Activated CD8-positive, alpha-beta T cell treated with anti-CD3 and anti-CD28 coated beads, Interleukin-2, amount 10 ng/mL, durations not matched to agents 7 days and 5 days (primary cell): ENCODE measurements around the gene PHKG1. TPM values are rescaled to one million over a fixed set of nuclear protein-coding genes. Genes with fewer than 3 reads are reported as not detected.
"Not testable (repeated sequence)": the region's sequence is repeated elsewhere in the genome, so short reads cannot be mapped to it uniquely, and the experiment has no call there.

Experiments
- ATAC-seq: fragments of 150-1000 bp; cut with Tn5 transposase; one replicate; pipeline ENCODE4 v1.10.0; 2021; ENCODE audit warnings: moderate library complexity
- CTCF ChIA-PET: fragments of 350-600 bp; sonication (Branson Sonifier 250); formaldehyde crosslinking; loops from one replicate; lab custom pipeline; 2021; ENCODE audit warnings: antibody characterized with exemption; lab: Charles Lee
- POLR2A ChIA-PET: fragments of 350-600 bp; sonication (Branson Sonifier 250); formaldehyde crosslinking; loops from one replicate; lab custom pipeline; 2021; ENCODE audit warnings: antibody characterized with exemption; lab: Charles Lee
- DNase-seq: peaks from one replicate; pipeline ENCODE4 v3.0.0-alpha.2; 2020
- H3K27ac Mint-ChIP-seq: one replicate; pipeline ENCODE4 v1.8.0; 2021; ENCODE audit warnings: mild to moderate bottlenecking, mixed read lengths
- H3K27me3 Mint-ChIP-seq: one replicate; pipeline ENCODE4 v1.8.0; 2021; ENCODE audit warnings: low read depth, mixed read lengths
- H3K36me3 Mint-ChIP-seq: one replicate; pipeline ENCODE4 v1.8.0; 2021; ENCODE audit warnings: low read depth, mixed read lengths
- H3K4me1 Mint-ChIP-seq: one replicate; pipeline ENCODE4 v1.8.0; 2021; ENCODE audit warnings: low read depth, mixed read lengths
- H3K4me3 Mint-ChIP-seq: one replicate; pipeline ENCODE4 v1.8.0; 2021; ENCODE audit warnings: mild to moderate bottlenecking, mixed read lengths
- H3K9me3 Mint-ChIP-seq: one replicate; pipeline ENCODE4 v1.8.0; 2022; ENCODE audit warnings: mixed read lengths; ENCODE audit not compliant: insufficient read depth
- total RNA-seq, 2 experiments: library from RNA; stranded (reverse); gene quantifications; one replicate each; pipeline ENCODE4 v1.2.3, GENCODE V29; 2021

Gene PHKG1
- total RNA-seq, 2 experiments from 2014 or later = 1.7 to 2.0 TPM

DNA sequence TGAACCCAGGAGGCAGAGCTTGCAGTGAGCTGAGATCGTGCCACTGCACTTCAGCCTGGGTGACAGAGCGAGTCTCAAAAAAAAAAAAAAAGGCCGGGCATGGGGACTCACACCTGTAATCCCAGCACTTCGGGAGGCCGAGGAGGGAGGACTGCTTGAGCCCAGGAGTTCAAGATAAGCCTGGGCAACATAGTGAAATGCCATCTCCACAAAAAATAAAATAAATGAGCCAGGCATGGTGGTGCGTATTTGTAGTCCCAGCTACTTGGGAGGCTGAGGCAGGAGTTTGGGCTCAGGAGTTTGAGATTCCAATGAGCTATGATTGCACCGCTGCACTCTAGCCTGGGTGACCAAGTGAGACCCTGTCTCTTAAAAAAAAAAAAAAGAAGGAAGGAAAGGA lies 60.2 kb downstream of the PHKG1 start:
- POLR2A ChIA-PET, H3K27ac Mint-ChIP-seq, H3K4me3 Mint-ChIP-seq, DNase-seq, H3K27me3 Mint-ChIP-seq, H3K9me3 Mint-ChIP-seq, ATAC-seq: not testable (repeated sequence)
- CTCF ChIA-PET = interaction anchor here (2.1 kb wide), 1 partner anchor 42 kb away, joined by 6 read pairs; no protein-coding TSS in a partner anchor
- peaks cover 15% of the 10 kb centered on the region for H3K4me1 Mint-ChIP-seq
- H3K36me3 Mint-ChIP-seq = peaks cover 12% of the 10 kb centered on the region

GRCh38 chr7:56031556-56031955 lies 61.2 kb downstream of the PHKG1 start:
- CTCF ChIA-PET, POLR2A ChIA-PET, H3K9me3 Mint-ChIP-seq: not testable (repeated sequence)

GRCh38 chr7:56030340-56030739 lies 62.4 kb downstream of the PHKG1 start:
- Mint-ChIP-seq H3K27ac (no peak overlapping the region), H3K4me3 (no peak overlapping the region), H3K36me3 (peaks cover 20% of the 10 kb centered on the region), H3K4me1 (peaks cover 15% of the 10 kb centered on the region), H3K9me3 (no peaks in the 10 kb centered on the region), H3K27me3 (no peaks in the 10 kb centered on the region)
- DNase-seq (no peak), ATAC-seq (no peak)
- ChIA-PET POLR2A (no interaction called here), CTCF (no interaction called here)

More at GRCh38 chr7:56031556-56031955, 61.2 kb downstream of the PHKG1 start:
- H3K4me3 Mint-ChIP-seq, DNase-seq, H3K27ac Mint-ChIP-seq, ATAC-seq, H3K27me3 Mint-ChIP-seq: not testable (repeated sequence)
- peaks cover 16% of the 10 kb centered on the region for H3K36me3 Mint-ChIP-seq
- peaks cover 15% of the 10 kb centered on the region for H3K4me1 Mint-ChIP-seq

Other genes with a start within 250 kb of the PHKG1 start
- not detected for gene SEPTIN14, start 230.2 kb downstream of the PHKG1 start, total RNA-seq
- gene ZNF713, start 205.5 kb downstream of the PHKG1 start, total RNA-seq = 1 to 10 TPM; 1.9 to 2.4 TPM
- 10 to 100 TPM; 14.0 to 17.4 TPM for gene MRPS17, start 141.1 kb downstream of the PHKG1 start, total RNA-seq
- 10 to 100 TPM; 35.0 to 37.2 TPM for gene NIPSNAP2, start 128.4 kb downstream of the PHKG1 start, total RNA-seq
- gene PSPH, start 41.5 kb downstream of the PHKG1 start, total RNA-seq = 10 to 100 TPM; 14.6 to 16.8 TPM
- 100 to 1,000 TPM; 157 to 170 TPM for gene CCT6A, start 41.2 kb downstream of the PHKG1 start, total RNA-seq
- gene SUMF2, start 28.7 kb downstream of the PHKG1 start, total RNA-seq = 100 to 1,000 TPM; 121 to 124 TPM
- 100 to 1,000 TPM; 526 to 534 TPM for gene CHCHD2, start 13.5 kb upstream of the PHKG1 start, total RNA-seq
- gene NUPR2, start 23.5 kb upstream of the PHKG1 start, total RNA-seq = not detected